GM23248 (cell line): ENCODE data around the gene UBR2.

Experiments used
- EZH2 ChIP-seq: fragments of 200-600 bp; sonication (generic); IDR thresholded peaks from 2 replicates; pipeline ENCODE4 v1.6.1; 2018; ENCODE audit warnings: antibody characterized with exemption, mild to moderate bottlenecking; ENCODE audit not compliant: insufficient read depth, poor library complexity, severe bottlenecking
- EZH2phosphoT487 ChIP-seq: fragments of 200-600 bp; sonication (generic); IDR thresholded peaks from 2 replicates; pipeline ENCODE4 v1.6.1; 2018; ENCODE audit warnings: antibody characterized with exemption, moderate library complexity, mild to moderate bottlenecking, low read depth; ENCODE audit not compliant: insufficient read depth

DNA sequence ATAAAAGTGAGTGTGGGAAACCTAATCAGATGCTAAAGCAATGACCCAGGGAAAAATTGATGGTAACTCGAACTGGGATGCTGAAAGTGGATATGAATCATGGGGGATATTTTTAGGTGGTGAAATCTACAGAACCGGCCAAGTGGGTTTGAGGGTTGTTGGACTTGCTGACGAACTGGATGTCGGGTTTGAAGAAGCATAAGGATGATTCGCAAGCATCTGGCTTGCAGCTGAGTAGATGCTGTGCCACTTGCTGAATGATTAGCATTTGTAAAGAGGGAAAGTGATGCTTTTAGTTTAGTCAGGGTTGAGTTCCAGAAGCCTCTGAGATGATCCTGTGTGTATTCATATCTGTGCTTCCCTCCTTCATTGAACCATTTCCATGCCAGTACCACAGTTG, 54.9 kb downstream of the UBR2 start:
- TF ChIP-seq EZH2phosphoT487 = no peak
- no peak for TF ChIP-seq EZH2
